Smooth muscle cell (in vitro differentiated cells): ENCODE results near the gene WDR62. TPM values are rescaled to one million over a fixed set of nuclear protein-coding genes. Genes with fewer than 3 reads are reported as not detected.

Experiments used
- DNase-seq: peaks from one replicate; lab custom pipeline; 2025; ENCODE audit not compliant: unreplicated experiment; lab: John Stamatoyannopoulos, UW
- H2AFZ ChIP-seq: fragments of 200-600 bp; sonication (generic); 2 replicates; pipeline ENCODE4 v1.6.0; 2016; ENCODE audit warnings: antibody characterized with exemption, low read depth, mild to moderate bottlenecking
- H3F3A ChIP-seq: fragments of 200-600 bp; sonication (generic); 2 replicates; pipeline ENCODE4 v1.6.0; 2017; ENCODE audit warnings: antibody characterized with exemption, low read depth
- H3K27ac ChIP-seq: fragments of 200-600 bp; sonication (generic); 2 replicates; pipeline ENCODE4 v1.5.1; 2016; ENCODE audit warnings: low read depth, mild to moderate bottlenecking
- H3K27me3 ChIP-seq: fragments of 200-600 bp; sonication (generic); 2 replicates; pipeline ENCODE4 v1.6.1; 2016; ENCODE audit warnings: low read depth, mild to moderate bottlenecking
- H3K36me3 ChIP-seq: fragments of 200-600 bp; sonication (generic); 2 replicates; pipeline ENCODE4 v1.5.1; 2016; ENCODE audit warnings: low read depth
- H3K4me1 ChIP-seq: fragments of 200-600 bp; sonication (generic); 2 replicates; pipeline ENCODE4 v1.5.1; 2016; ENCODE audit warnings: low read depth
- H3K4me2 ChIP-seq: fragments of 200-600 bp; sonication (generic); 2 replicates; pipeline ENCODE4 v1.6.0; 2016; ENCODE audit warnings: mild to moderate bottlenecking
- H3K4me3 ChIP-seq: fragments of 200-600 bp; sonication (generic); 2 replicates; pipeline ENCODE4 v1.5.1; 2016; ENCODE audit warnings: mild to moderate bottlenecking
- H3K79me2 ChIP-seq: fragments of 200-600 bp; sonication (generic); 2 replicates; pipeline ENCODE4 v1.6.0; 2016; ENCODE audit warnings: low read depth, mild to moderate bottlenecking
- H3K9ac ChIP-seq: fragments of 200-600 bp; sonication (generic); 2 replicates; pipeline ENCODE4 v1.6.0; 2016; ENCODE audit warnings: low read depth
- H3K9me3 ChIP-seq: fragments of 200-600 bp; sonication (generic); replicated peaks from 2 replicates; pipeline ENCODE4 v1.5.1; 2016; ENCODE audit warnings: low read depth
- H4K20me1 ChIP-seq: fragments of 200-600 bp; sonication (generic); 2 replicates; pipeline ENCODE4 v1.6.0; 2016; ENCODE audit warnings: low read depth
- WGBS: methylation state at CpG from one replicate; pipeline ENCODE4 v1.1.7; 2016; ENCODE audit warnings: low lambda C conversion rate; 5-methylcytosine and 5-hydroxymethylcytosine counted together
- polyA plus RNA-seq: library from polyadenylated mRNA; unstranded; fragments of >200 nt; fragmentation: Nextera tagmentation; extraction: Ambion mirVana; gene quantifications from 2 replicates; pipeline ENCODE4 v1.2.1, GENCODE V29; 2016
- total RNA-seq: library from RNA; depleted of rRNA; stranded (reverse); fragments of >200 nt; gene quantifications from 2 replicates; pipeline ENCODE4 v1.2.3, GENCODE V29; 2014
- TF ChIP-seq, protein P1 (sequence below): fragments of 200-600 bp; sonication (generic); IDR thresholded peaks from 2 replicates; pipeline ENCODE4 v1.5.1; 2017; ENCODE audit warnings: borderline replicate concordance, mild to moderate bottlenecking, antibody characterized with exemption; ENCODE audit not compliant: insufficient read depth, poor library complexity, severe bottlenecking

The WDR62 gene
- total and polyA plus RNA-seq, 2 experiments from 2014 or later: 1.5 to 4.6 TPM

DNA sequence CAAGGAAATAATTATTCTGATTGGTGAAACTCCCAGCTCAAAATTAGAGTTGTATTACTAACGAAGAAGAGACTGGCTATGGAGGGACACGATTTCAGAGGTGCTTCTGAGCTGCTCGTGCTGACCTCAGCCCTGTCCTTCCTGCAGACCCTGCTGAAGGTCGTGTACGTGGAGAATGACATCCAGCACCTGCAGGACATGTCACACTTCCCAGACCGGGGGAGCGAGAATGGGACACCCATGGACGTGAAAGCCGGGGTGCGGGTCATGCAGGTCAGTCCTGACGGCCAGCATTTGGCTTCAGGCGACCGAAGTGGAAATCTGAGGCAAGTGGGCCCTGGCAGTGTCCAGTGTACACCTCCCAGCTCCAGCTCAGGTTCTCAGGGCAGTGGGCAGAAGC, 28.2 kb downstream of the WDR62 start:
- Histone ChIP-seq H3K9ac (no peak overlapping the region), H3F3A (no peaks in the 10 kb centered on the region), H3K27ac (no peak overlapping the region), H2AFZ (no peak overlapping the region), H3K9me3 (no peaks in the 10 kb centered on the region), H3K79me2 (no peaks in the 10 kb centered on the region), H3K36me3 (no peaks in the 10 kb centered on the region), H3K27me3 (no peaks in the 10 kb centered on the region), H3K4me1 (no peaks in the 10 kb centered on the region), H3K4me2 (no peak overlapping the region), H3K4me3 (no peak overlapping the region), H4K20me1 (no peaks in the 10 kb centered on the region)
- TF ChIP-seq, protein P1, sequence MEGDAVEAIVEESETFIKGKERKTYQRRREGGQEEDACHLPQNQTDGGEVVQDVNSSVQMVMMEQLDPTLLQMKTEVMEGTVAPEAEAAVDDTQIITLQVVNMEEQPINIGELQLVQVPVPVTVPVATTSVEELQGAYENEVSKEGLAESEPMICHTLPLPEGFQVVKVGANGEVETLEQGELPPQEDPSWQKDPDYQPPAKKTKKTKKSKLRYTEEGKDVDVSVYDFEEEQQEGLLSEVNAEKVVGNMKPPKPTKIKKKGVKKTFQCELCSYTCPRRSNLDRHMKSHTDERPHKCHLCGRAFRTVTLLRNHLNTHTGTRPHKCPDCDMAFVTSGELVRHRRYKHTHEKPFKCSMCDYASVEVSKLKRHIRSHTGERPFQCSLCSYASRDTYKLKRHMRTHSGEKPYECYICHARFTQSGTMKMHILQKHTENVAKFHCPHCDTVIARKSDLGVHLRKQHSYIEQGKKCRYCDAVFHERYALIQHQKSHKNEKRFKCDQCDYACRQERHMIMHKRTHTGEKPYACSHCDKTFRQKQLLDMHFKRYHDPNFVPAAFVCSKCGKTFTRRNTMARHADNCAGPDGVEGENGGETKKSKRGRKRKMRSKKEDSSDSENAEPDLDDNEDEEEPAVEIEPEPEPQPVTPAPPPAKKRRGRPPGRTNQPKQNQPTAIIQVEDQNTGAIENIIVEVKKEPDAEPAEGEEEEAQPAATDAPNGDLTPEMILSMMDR: no peak
- DNase-seq: no peak
- 96% methylated on average over 12 of the region's 13 CpGs for WGBS

DNA sequence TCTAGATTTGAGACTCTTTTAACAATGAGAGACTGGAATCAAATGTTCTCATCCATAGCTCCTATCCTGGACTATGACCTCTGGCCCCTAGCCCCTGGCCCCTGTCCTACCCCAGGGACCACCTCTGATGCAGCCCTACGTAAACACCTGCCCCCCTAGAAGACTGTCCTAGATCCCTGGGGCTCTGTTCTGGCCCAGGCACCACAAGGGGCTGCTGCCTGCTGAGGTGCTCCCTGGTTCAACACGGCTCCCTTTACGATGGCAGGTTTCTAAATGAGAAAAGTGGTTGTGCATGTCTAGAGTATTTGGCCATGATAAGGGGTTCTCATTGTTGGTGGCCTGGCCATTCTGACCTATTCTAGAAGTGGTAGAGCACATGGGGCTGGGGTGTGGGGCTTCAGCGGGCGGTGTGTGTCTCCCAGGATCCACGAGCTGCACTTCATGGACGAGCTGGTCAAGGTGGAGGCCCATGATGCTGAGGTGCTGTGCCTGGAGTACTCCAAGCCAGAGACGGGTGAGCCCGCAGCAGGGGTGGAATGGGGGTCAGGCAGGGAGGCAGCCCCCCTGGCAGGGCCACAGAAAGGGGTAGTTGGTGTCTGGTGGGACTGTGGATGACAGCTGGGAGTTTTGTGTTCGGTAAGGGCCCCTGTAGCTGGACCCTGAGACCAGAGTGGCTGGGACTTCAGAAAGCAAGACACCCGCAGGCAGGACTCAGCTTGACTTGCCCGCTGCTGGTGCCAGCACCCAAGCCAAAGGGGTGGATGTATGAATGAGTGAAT, 29.7 kb downstream of the WDR62 start:
- Histone ChIP-seq H3K27me3 (no peaks in the 10 kb centered on the region), H3K36me3 (no peaks in the 10 kb centered on the region), H3K4me1 (no peaks in the 10 kb centered on the region), H3K4me2 (no peak overlapping the region), H4K20me1 (no peaks in the 10 kb centered on the region), H3K27ac (no peak overlapping the region), H3K9ac (no peak overlapping the region), H3K4me3 (no peak overlapping the region), H3F3A (no peaks in the 10 kb centered on the region), H2AFZ (no peak overlapping the region), H3K79me2 (no peaks in the 10 kb centered on the region), H3K9me3 (no peaks in the 10 kb centered on the region)
- WGBS: 97% methylated on average over 12 of the region's 12 CpGs
- TF ChIP-seq, protein P1: no peak
- no peak for DNase-seq

DNA sequence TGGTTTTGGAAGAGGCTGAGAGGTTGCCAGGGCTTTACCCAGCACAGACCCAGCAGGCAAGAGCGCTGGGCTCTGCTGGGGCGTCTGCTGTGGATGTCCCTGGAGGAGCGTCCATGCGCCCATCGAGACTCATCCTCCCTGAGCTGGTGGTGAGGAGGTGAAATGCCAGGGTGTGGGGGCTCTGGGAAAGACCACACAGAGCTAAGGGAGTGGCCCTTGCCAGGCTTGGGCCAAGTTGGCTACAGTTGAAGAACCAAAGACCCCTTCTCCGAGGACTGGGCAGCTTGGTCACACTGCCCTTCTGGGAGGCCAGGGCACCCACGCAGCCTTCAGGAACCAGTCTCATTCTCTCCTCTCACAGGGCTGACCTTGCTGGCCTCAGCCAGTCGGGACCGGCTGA, 31.6 kb downstream of the WDR62 start:
- Histone ChIP-seq H3K27me3 (no peaks in the 10 kb centered on the region), H3K4me1 (no peaks in the 10 kb centered on the region), H3K4me3 (no peak overlapping the region), H3K27ac (no peak overlapping the region), H3F3A (no peaks in the 10 kb centered on the region), H3K4me2 (no peak overlapping the region), H3K9ac (no peak overlapping the region), H3K36me3 (no peaks in the 10 kb centered on the region), H2AFZ (no peak overlapping the region), H3K79me2 (no peaks in the 10 kb centered on the region), H4K20me1 (no peaks in the 10 kb centered on the region), H3K9me3 (no peaks in the 10 kb centered on the region)
- WGBS: 100% methylated on average over 9 of the region's 9 CpGs
- DNase-seq: no peak
- TF ChIP-seq, protein P1: no peak

DNA sequence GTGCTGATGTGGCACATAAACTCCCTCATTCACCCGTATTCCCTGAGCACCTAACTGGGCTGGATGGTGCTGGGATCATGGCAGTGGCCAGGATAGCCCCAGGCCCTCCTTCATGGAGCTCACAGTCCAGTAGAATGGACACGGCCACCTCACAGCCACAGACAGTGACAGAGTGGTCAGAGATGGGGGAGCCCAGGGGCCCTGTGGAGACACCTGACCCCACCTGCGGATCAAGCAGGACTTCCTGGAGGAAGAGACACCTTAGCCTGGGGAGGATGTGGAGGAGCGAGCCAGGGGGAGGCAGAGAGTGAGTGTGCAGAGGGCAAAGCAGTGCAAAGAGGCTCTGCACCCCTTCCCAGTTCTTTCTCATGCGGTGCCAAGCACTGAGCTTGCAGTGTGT, 35.1 kb downstream of the WDR62 start:
- Histone ChIP-seq H3K27me3 (no peaks in the 10 kb centered on the region), H3F3A (no peaks in the 10 kb centered on the region), H3K4me1 (no peaks in the 10 kb centered on the region), H3K27ac (no peak overlapping the region), H3K79me2 (no peaks in the 10 kb centered on the region), H3K4me3 (no peak overlapping the region), H3K4me2 (no peak overlapping the region), H2AFZ (no peak overlapping the region), H3K9ac (no peak overlapping the region), H4K20me1 (no peaks in the 10 kb centered on the region), H3K36me3 (no peaks in the 10 kb centered on the region), H3K9me3 (no peaks in the 10 kb centered on the region)
- DNase-seq: no peak
- 95% methylated on average over 5 of the region's 5 CpGs for WGBS
- TF ChIP-seq, protein P1: no peak
